ENCODE results near the gene STKLD1.

Gene STKLD1

DNA sequence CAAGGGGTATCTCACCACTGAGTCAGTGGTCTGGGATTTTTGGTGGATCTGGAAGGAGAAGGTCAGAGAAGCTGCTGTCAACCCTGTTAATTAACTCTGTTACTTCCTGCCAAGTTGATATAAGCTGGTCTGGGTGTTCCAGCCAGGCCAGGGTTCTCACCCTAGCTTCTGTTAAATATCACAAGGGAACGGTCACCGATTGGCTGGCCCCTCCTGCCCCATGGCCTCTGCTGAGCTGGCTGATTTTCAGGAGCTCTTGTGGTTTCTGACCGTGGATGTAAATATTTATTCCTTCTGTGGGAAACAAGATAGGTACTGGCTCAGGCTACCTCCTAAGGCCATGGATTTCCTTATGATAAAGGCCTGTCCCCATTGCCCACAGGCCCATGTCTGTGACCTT lies 47.0 kb downstream of the STKLD1 start:
- Histone ChIP-seq H3K9ac (ENCODE audit: low read length) (no peak overlapping the region), H3K27me3 (replicated peaks; ENCODE audit: control insufficient read depth, insufficient read depth, low read length) (peaks cover 12% of the 10 kb centered on the region), H3K9me3 (ENCODE audit: control insufficient read depth, low read length) (no peaks in the 10 kb centered on the region), H3K4me3 (ENCODE audit: low read length) (no peak overlapping the region), H3K4me1 (ENCODE audit: control insufficient read depth, insufficient read depth, low read length) (peaks cover 3% of the 10 kb centered on the region), H3K36me3 (ENCODE audit: control insufficient read depth, insufficient read depth, low read length, severe bottlenecking) (no peaks in the 10 kb centered on the region)
- DNase-seq (ENCODE audit: low read depth) = no peak

GRCh38 chr9:133424187-133424586 lies 48.0 kb downstream of the STKLD1 start:
- DNase-seq (ENCODE audit: low read depth) = no peak
- Histone ChIP-seq H3K4me1 (ENCODE audit: control insufficient read depth, insufficient read depth, low read length) (no peaks in the 10 kb centered on the region), H3K4me3 (ENCODE audit: low read length) (no peak overlapping the region), H3K36me3 (ENCODE audit: control insufficient read depth, insufficient read depth, low read length, severe bottlenecking) (no peaks in the 10 kb centered on the region), H3K9ac (ENCODE audit: low read length) (no peak overlapping the region), H3K27me3 (replicated peaks; ENCODE audit: control insufficient read depth, insufficient read depth, low read length) (peaks cover 12% of the 10 kb centered on the region), H3K9me3 (ENCODE audit: control insufficient read depth, low read length) (no peaks in the 10 kb centered on the region)

DNA sequence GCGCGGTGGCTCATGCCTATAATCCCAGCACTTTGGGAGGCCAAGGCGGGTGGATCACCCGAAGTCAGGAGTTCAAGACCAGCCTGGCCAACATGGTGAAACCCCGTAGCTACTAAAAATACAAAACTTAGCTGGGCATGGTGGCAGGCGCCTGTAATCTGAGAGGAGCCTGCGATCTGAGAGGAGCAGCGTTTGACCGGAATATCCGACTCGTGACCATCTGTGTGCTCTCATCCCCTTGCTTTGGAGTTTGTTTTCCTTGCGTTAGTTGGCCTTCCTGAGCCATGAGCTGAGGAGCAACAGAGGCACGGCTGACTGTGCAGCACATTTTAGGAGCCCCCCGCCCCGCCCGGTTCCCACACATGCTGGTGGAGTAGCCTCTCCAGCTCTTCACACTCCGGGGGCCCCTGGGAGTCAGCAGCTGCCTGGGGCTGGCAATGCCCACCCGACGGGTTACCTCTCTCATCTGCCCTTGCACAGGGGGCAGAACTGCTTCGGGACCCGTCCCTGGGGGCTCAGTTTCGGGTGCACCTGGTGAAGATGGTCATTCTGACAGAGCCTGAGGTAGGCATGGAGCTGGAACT lies 49.0 kb downstream of the STKLD1 start:
- Histone ChIP-seq H3K27me3 (replicated peaks; ENCODE audit: control insufficient read depth, insufficient read depth, low read length) (peaks cover 12% of the 10 kb centered on the region), H3K4me1 (ENCODE audit: control insufficient read depth, insufficient read depth, low read length) (no peaks in the 10 kb centered on the region), H3K4me3 (ENCODE audit: low read length) (no peak overlapping the region), H3K9ac (ENCODE audit: low read length) (no peak overlapping the region), H3K36me3 (ENCODE audit: control insufficient read depth, insufficient read depth, low read length, severe bottlenecking) (no peaks in the 10 kb centered on the region), H3K9me3 (ENCODE audit: control insufficient read depth, low read length) (no peaks in the 10 kb centered on the region)
- DNase-seq (ENCODE audit: low read depth) = no peak

GRCh38 chr9:133426011-133426410 lies 49.8 kb downstream of the STKLD1 start:
- Histone ChIP-seq H3K4me3 (ENCODE audit: low read length) (no peak overlapping the region), H3K36me3 (ENCODE audit: control insufficient read depth, insufficient read depth, low read length, severe bottlenecking) (no peaks in the 10 kb centered on the region), H3K9ac (ENCODE audit: low read length) (no peak overlapping the region), H3K27me3 (replicated peaks; ENCODE audit: control insufficient read depth, insufficient read depth, low read length) (peaks cover 12% of the 10 kb centered on the region), H3K9me3 (ENCODE audit: control insufficient read depth, low read length) (no peaks in the 10 kb centered on the region), H3K4me1 (ENCODE audit: control insufficient read depth, insufficient read depth, low read length) (no peaks in the 10 kb centered on the region)
- no peak for DNase-seq (ENCODE audit: low read depth)

GRCh38 chr9:133427658-133428348 lies 51.6 kb downstream of the STKLD1 start:
- no peak overlapping the region for H3K9ac ChIP-seq (ENCODE audit: low read length)
- no peaks in the 10 kb centered on the region for H3K9me3 ChIP-seq (ENCODE audit: control insufficient read depth, low read length)
- H3K4me3 ChIP-seq (ENCODE audit: low read length) = no peak overlapping the region
- no peaks in the 10 kb centered on the region for H3K4me1 ChIP-seq (ENCODE audit: control insufficient read depth, insufficient read depth, low read length)
- H3K27me3 ChIP-seq (replicated peaks; ENCODE audit: control insufficient read depth, insufficient read depth, low read length) = peaks cover 12% of the 10 kb centered on the region
- no peaks in the 10 kb centered on the region for H3K36me3 ChIP-seq (ENCODE audit: control insufficient read depth, insufficient read depth, low read length, severe bottlenecking)
- DNase-seq (ENCODE audit: low read depth) = no peak

DNA sequence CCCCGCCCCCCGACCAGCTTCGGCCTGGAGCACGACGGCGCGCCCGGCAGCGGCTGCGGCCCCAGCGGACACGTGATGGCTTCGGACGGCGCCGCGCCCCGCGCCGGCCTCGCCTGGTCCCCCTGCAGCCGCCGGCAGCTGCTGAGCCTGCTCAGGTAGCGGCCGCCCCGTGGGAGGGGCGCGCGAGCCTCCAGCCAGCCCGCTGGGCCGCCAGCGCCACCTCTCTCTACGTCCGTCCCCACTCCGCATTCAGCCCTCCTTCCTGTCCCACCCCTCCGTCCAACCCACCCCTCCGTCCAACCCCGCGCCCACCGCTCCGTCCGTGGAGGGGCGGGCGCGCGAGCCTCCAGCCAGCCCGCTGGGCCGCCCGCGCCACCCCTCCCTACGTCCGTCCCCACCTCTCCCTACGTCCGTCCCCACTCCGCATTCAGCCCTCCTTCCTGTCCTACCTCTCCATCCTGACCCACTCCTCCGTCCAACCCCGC lies 52.5 kb downstream of the STKLD1 start:
- DNase-seq (ENCODE audit: low read depth) = peak; percentile 39

GRCh38 chr9:133429214-133429613 lies 53.0 kb downstream of the STKLD1 start:
- Histone ChIP-seq H3K4me3 (ENCODE audit: low read length) (no peak overlapping the region), H3K27me3 (replicated peaks; ENCODE audit: control insufficient read depth, insufficient read depth, low read length) (peaks cover 12% of the 10 kb centered on the region), H3K4me1 (ENCODE audit: control insufficient read depth, insufficient read depth, low read length) (no peaks in the 10 kb centered on the region), H3K9ac (ENCODE audit: low read length) (no peak overlapping the region), H3K36me3 (ENCODE audit: control insufficient read depth, insufficient read depth, low read length, severe bottlenecking) (no peaks in the 10 kb centered on the region), H3K9me3 (ENCODE audit: control insufficient read depth, low read length) (no peaks in the 10 kb centered on the region)
- no peak for DNase-seq (ENCODE audit: low read depth)

More for the DNA sequence above, 52.5 kb downstream of the STKLD1 start:
- Histone ChIP-seq H3K9me3 (ENCODE audit: control insufficient read depth, low read length) (no peaks in the 10 kb centered on the region), H3K4me1 (ENCODE audit: control insufficient read depth, insufficient read depth, low read length) (no peaks in the 10 kb centered on the region), H3K27me3 (replicated peaks; ENCODE audit: control insufficient read depth, insufficient read depth, low read length) (peaks cover 12% of the 10 kb centered on the region), H3K4me3 (ENCODE audit: low read length) (no peak overlapping the region), H3K36me3 (ENCODE audit: control insufficient read depth, insufficient read depth, low read length, severe bottlenecking) (no peaks in the 10 kb centered on the region), H3K9ac (ENCODE audit: low read length) (no peak overlapping the region)

- Histone ChIP-seq H3K9ac (ENCODE audit: low read length) (no peak overlapping the region), H3K9me3 (ENCODE audit: control insufficient read depth, low read length) (no peaks in the 10 kb centered on the region), H3K36me3 (ENCODE audit: control insufficient read depth, insufficient read depth, low read length, severe bottlenecking) (no peaks in the 10 kb centered on the region), H3K4me3 (ENCODE audit: low read length) (no peak overlapping the region), H3K4me1 (ENCODE audit: control insufficient read depth, insufficient read depth, low read length) (peaks cover 2% of the 10 kb centered on the region), H3K27me3 (replicated peaks; ENCODE audit: control insufficient read depth, insufficient read depth, low read length) (peaks cover 12% of the 10 kb centered on the region)
- peak; percentile 10 for DNase-seq (ENCODE audit: low read depth)
Observed at GRCh38 chr9:133429641-133430161, 53.5 kb downstream of the STKLD1 start.

GRCh38 chr9:133430244-133430643 lies 54.1 kb downstream of the STKLD1 start:
- no peaks in the 10 kb centered on the region for H3K9me3 ChIP-seq (ENCODE audit: control insufficient read depth, low read length)
- peaks cover 12% of the 10 kb centered on the region for H3K27me3 ChIP-seq (replicated peaks; ENCODE audit: control insufficient read depth, insufficient read depth, low read length)
- no peak for DNase-seq (ENCODE audit: low read depth)
- no peak overlapping the region for H3K9ac ChIP-seq (ENCODE audit: low read length)
- no peaks in the 10 kb centered on the region for H3K36me3 ChIP-seq (ENCODE audit: control insufficient read depth, insufficient read depth, low read length, severe bottlenecking)
- peaks cover 4% of the 10 kb centered on the region for H3K4me1 ChIP-seq (ENCODE audit: control insufficient read depth, insufficient read depth, low read length)
- H3K4me3 ChIP-seq (ENCODE audit: low read length) = no peak overlapping the region

DNA sequence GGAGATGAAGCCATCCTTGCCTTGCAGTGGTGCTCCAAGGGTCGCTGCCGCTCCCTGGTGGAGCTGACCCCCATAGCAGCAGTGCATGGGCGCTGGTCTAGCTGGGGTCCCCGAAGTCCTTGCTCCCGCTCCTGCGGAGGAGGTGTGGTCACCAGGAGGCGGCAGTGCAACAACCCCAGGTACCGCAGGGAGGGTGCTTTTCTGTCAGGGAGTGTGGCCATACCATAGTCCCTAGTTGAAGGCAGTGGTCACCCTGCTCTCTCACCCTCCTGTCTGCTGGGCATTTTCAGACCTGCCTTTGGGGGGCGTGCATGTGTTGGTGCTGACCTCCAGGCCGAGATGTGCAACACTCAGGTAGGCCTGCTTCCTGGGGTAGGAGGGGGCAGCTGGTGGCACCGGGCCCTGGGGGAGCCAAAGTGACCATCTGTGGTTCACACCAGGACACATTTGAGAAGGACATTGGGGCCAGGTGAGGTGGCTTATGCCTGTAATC lies 57.2 kb downstream of the STKLD1 start:
- H3K36me3 ChIP-seq (ENCODE audit: control insufficient read depth, insufficient read depth, low read length, severe bottlenecking) = no peaks in the 10 kb centered on the region
- H3K9me3 ChIP-seq (ENCODE audit: control insufficient read depth, low read length) = no peaks in the 10 kb centered on the region

DNA sequence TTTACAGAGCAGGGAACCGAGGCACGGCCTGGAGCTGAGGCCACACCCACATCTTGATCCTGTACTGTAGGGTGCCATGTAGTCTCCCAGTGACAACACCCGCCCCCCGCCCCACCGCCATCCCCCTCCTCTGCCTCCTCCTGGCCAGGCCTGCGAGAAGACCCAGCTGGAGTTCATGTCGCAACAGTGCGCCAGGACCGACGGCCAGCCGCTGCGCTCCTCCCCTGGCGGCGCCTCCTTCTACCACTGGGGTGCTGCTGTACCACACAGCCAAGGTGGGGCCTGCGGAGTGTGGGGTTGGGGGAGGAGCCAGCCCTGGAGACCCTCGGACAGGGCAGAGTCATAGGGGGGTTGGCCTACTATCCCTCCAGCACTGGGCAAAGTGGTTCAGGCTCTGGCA lies 60.5 kb downstream of the STKLD1 start:
- H3K9me3 ChIP-seq (ENCODE audit: control insufficient read depth, low read length) = no peaks in the 10 kb centered on the region
- no peaks in the 10 kb centered on the region for H3K36me3 ChIP-seq (ENCODE audit: control insufficient read depth, insufficient read depth, low read length, severe bottlenecking)
- DNase-seq (ENCODE audit: low read depth) = no peak
- H3K27me3 ChIP-seq (replicated peaks; ENCODE audit: control insufficient read depth, insufficient read depth, low read length) = no peaks in the 10 kb centered on the region
- H3K4me1 ChIP-seq (ENCODE audit: control insufficient read depth, insufficient read depth, low read length) = peaks cover 4% of the 10 kb centered on the region
- H3K4me3 ChIP-seq (ENCODE audit: low read length) = no peak overlapping the region
- no peak overlapping the region for H3K9ac ChIP-seq (ENCODE audit: low read length)

More for the DNA sequence above, 57.2 kb downstream of the STKLD1 start:
- H3K9ac ChIP-seq (ENCODE audit: low read length) = no peak overlapping the region
- H3K4me3 ChIP-seq (ENCODE audit: low read length) = no peak overlapping the region
- peaks cover 4% of the 10 kb centered on the region for H3K4me1 ChIP-seq (ENCODE audit: control insufficient read depth, insufficient read depth, low read length)
- DNase-seq (ENCODE audit: low read depth) = no peak
- H3K27me3 ChIP-seq (replicated peaks; ENCODE audit: control insufficient read depth, insufficient read depth, low read length) = no peaks in the 10 kb centered on the region

Data from adipocyte (in vitro differentiated cells).